Fibroblast of lung (primary cell): Measurements from ENCODE around the gene APOL4.
"Not testable (repeated sequence)": the region's sequence is repeated elsewhere in the genome, so short reads cannot be mapped to it uniquely, and the experiment has no call there.

ENCODE experiments used
- CTCF ChIP-seq, 2 donors: IDR thresholded peaks in 1 of 2; conservative IDR thresholded peaks in 1 of 2; 1 replicate in 1 of 2; 2 replicates in 1 of 2; pipeline ENCODE4 v1.5.1; 2011 to 2012; ENCODE audit warnings: low read length in 2 of 2, control low read depth in 1 of 2, inconsistent platforms in 1 of 2, low read depth in 1 of 2, mild to moderate bottlenecking in 1 of 2
- EZH2 ChIP-seq: IDR thresholded peaks from 2 replicates; pipeline ENCODE4 v1.5.1; 2012; ENCODE audit warnings: low read length, control low read depth, mild to moderate bottlenecking; ENCODE audit errors: missing control alignments

- not testable (repeated sequence) for TF ChIP-seq EZH2; CTCF (conservative IDR thresholded peaks at IDR 0.05 in 1 of 2, IDR thresholded peaks at IDR 0.05 in 1 of 2; ENCODE audit: low read depth in 1 of 2, low read length in 2 of 2)
Measured at GRCh38 chr22:36152821-36153220, 48.8 kb downstream of the APOL4 start.
